ENCODE results near the gene UGT1A5.
"Not testable (repeated sequence)": the region's sequence is repeated elsewhere in the genome, so short reads cannot be mapped to it uniquely, and the experiment has no call there.

Gene UGT1A5

GRCh38 chr2:233747283-233747544, 34.5 kb downstream of the UGT1A5 start:
- DNase-seq = no peak

GRCh38 chr2:233750689-233751088, 38.0 kb downstream of the UGT1A5 start:
- DNase-seq = not testable (repeated sequence)

GRCh38 chr2:233751212-233752009, 38.7 kb downstream of the UGT1A5 start:
- DNase-seq = not testable (repeated sequence)

GRCh38 chr2:233754872-233755611, 42.3 kb downstream of the UGT1A5 start:
- no peak for DNase-seq

- no peak for DNase-seq
Observed at GRCh38 chr2:233756429-233757081, 43.8 kb downstream of the UGT1A5 start.

GRCh38 chr2:233758141-233758540, 45.4 kb downstream of the UGT1A5 start:
- no peak for DNase-seq

GRCh38 chr2:233758849-233759248, 46.1 kb downstream of the UGT1A5 start:
- DNase-seq = no peak

GRCh38 chr2:233760043-233760442, 47.3 kb downstream of the UGT1A5 start, which contains the start of gene UGT1A1:
UGT1A1 (plus strand) TSS chr2:233760270; CDS start chr2:233760288, 18 bp downstream.
- DNase-seq = no peak

GRCh38 chr2:233761040-233761769, 48.5 kb downstream of the UGT1A5 start:
- no peak for DNase-seq

GRCh38 chr2:233764264-233764663, 51.6 kb downstream of the UGT1A5 start:
- DNase-seq = no peak

- no peak for DNase-seq
Observed at GRCh38 chr2:233764761-233765160, 52.1 kb downstream of the UGT1A5 start.

GRCh38 chr2:233766416-233766815, 53.7 kb downstream of the UGT1A5 start:
- no peak for DNase-seq

- DNase-seq = no peak
Observed at GRCh38 chr2:233768076-233768475, 55.4 kb downstream of the UGT1A5 start.

GRCh38 chr2:233769260-233769659, 56.6 kb downstream of the UGT1A5 start:
- no peak for DNase-seq

GRCh38 chr2:233772153-233772552, 59.4 kb downstream of the UGT1A5 start:
- DNase-seq = no peak

- no peak for DNase-seq
Observed at GRCh38 chr2:233772583-233772982, 59.9 kb downstream of the UGT1A5 start.

- DNase-seq = no peak
Observed at GRCh38 chr2:233773854-233774253, 61.1 kb downstream of the UGT1A5 start.

GRCh38 chr2:233775414-233775813, 62.7 kb downstream of the UGT1A5 start:
- no peak for DNase-seq

GRCh38 chr2:233778030-233778429, 65.3 kb downstream of the UGT1A5 start, which contains the start of gene MROH2A:
MROH2A (plus strand) TSS chr2:233778330; CDS start chr2:233779359, 1,029 bp downstream.
- DNase-seq = no peak

- DNase-seq = no peak
Observed at GRCh38 chr2:233779722-233780121, 67.0 kb downstream of the UGT1A5 start.

GRCh38 chr2:233780771-233781170, 68.1 kb downstream of the UGT1A5 start:
- no peak for DNase-seq

- no peak for DNase-seq
Observed at GRCh38 chr2:233789554-233789953, 76.8 kb downstream of the UGT1A5 start.
